GM18517 (cell line): Measurements from ENCODE around the gene NEK7.
"Not testable (repeated sequence)": the region's sequence is repeated elsewhere in the genome, so short reads cannot be mapped to it uniquely, and the experiment has no call there.

ENCODE experiments used
- ATAC-seq: cut with Tn5 transposase; IDR thresholded peaks from one replicate; pipeline ENCODE4 v1.9.1; 2021; ENCODE audit warnings: mild to moderate bottlenecking, moderate library complexity; ENCODE audit not compliant: unreplicated experiment

Gene NEK7

DNA sequence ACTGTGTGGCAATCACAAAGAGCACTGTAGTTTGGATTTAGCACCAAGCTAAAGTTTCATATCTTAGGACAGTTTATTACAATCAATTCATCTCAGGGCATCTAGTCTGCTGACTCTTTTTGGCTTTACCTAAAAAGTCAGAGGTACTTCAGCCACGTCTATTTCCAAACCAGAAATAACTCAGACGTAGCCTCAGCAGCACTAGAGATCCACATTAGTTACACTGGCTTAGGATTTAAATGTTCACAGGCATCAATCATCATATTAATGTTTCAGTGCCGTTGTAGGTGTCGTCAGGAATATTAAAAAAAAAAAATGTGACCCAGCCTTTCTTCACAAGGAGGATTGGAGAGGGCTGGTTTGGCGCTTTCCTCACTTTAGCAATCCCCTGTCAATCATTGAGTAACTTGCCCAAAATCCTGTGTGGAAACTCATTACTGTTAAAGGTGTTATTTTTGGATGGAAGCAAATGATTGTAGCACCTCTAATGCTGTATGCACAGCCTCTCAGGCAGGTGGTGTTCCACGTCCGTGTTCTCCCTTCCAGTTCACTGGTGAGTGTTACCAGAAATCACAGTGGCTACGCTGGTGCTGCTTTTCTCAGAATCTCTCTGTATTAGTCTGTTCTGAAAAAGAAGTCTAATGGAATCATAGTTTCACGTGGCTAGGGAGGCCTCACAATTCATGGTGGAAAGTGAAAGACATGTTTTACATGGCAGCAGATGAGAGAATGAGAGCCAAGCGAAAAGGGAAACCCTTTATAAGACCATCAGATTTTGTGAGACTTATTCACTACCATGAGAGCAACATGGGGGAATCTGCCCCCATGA is 45.4 kb downstream of the NEK7 start:
- peak; percentile 91 for ATAC-seq

DNA sequence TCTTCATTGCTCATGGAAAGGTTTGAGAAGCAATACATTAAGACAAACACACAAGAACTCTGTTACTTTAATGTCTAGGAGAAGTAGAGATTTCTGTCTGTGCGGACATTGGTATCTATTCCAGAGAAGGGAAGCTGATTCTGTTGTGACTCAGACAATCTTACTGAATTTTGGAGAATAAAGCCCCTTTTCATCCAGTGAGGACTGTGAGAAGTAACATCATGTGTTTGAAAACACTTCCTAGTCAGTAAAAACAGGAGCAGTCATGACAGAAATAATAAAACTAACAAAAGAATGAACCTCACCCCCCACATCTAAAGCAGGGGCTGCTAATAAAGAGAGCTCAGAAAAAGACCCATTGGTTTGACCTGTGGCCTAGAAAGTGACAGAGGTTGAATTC is 46.6 kb downstream of the NEK7 start:
- no peak for ATAC-seq

GRCh38 chr1:198205016-198205684 is 48.4 kb downstream of the NEK7 start:
- ATAC-seq, result no peak

DNA sequence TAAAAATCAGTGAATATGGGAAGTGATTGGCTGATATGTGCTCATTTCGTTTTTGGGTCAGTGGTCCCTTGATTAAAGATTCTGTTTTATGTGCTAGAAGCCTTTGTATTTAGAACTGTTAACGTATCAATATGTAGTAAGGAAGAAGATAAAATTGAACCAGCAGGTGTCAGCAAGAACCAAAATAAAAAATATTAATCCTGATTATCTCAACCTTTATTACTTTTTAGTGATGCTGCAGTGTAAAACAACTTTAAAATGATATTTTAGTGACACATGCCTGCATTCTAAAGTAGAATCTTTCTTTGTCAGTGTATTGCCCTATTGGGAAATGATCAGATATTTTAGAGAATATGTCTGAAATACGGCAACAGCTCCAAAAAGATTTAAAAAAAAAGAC is 49.5 kb downstream of the NEK7 start:
- no peak for ATAC-seq

DNA sequence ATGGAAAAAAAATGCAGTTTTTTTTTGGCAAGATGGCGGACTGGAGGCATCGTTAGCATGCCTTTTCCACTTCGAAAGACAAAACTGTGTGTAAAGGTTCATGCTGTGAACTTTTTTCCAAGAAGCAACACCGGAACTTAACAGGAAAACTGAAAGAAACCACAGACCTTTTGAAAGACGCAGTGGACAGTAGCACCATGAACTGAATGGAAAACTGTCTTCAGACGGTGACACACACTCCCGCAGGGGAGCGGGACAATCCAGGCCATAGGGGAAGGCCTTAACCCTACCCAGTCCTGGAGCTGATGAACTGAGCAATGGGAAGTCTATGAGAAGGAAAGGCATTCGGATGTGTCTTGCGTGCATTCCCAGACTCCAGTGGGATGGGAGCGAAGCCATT is 54.9 kb downstream of the NEK7 start:
- no peak for ATAC-seq

GRCh38 chr1:198212126-198212525 is 55.3 kb downstream of the NEK7 start:
- ATAC-seq, result no peak

DNA sequence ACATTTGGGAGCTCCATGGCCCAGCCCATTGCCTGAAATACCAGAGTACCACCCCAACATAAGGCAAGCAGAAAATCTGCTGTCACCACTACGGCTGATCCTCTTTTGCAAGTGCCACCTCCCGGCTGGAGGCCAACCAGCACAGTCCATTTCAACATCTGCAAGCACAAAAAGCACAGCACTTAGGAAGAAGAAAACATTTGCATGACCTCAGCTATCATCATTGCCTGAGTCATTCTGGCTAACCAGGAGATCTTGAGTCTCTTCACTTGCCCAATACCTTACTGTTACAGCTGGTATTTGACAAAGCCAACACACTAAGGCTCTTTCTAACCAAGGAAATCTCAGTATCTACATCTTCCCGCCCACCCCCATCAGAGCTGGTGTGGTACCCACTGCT is 55.9 kb downstream of the NEK7 start:
- ATAC-seq, result no peak

GRCh38 chr1:198214924-198215323 is 58.1 kb downstream of the NEK7 start:
- no peak for ATAC-seq

GRCh38 chr1:198220428-198220827 is 63.6 kb downstream of the NEK7 start:
- no peak for ATAC-seq

- ATAC-seq, result not testable (repeated sequence)
Observed at GRCh38 chr1:198227010-198227409, 70.2 kb downstream of the NEK7 start.

- ATAC-seq, result not testable (repeated sequence)
Observed at GRCh38 chr1:198227454-198227853, 70.7 kb downstream of the NEK7 start.

- ATAC-seq, result no peak
Observed at GRCh38 chr1:198228925-198229324, 72.1 kb downstream of the NEK7 start.

DNA sequence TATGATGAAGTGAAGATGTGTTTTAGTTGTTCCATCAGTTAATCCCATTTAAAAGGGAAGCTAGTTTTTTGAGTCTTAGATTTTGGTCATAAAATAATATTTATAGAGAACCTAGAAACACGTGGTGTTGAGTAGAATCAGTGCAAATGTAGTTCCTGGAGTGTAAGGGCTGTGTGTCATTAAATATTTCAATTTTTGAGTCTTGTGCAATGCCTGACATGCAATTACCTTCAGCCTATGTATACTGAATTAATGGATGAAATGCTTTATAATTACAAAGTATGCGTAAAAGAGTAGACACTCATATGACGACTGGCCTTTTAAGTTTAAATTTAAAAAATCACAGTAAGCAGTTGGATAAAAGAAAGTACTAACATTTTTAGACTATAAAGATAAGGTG is 75.0 kb downstream of the NEK7 start:
- ATAC-seq, result no peak

- ATAC-seq, result no peak
Observed at GRCh38 chr1:198232378-198232777, 75.6 kb downstream of the NEK7 start.

- ATAC-seq, result no peak
Observed at GRCh38 chr1:198232940-198233675, 76.3 kb downstream of the NEK7 start.

DNA sequence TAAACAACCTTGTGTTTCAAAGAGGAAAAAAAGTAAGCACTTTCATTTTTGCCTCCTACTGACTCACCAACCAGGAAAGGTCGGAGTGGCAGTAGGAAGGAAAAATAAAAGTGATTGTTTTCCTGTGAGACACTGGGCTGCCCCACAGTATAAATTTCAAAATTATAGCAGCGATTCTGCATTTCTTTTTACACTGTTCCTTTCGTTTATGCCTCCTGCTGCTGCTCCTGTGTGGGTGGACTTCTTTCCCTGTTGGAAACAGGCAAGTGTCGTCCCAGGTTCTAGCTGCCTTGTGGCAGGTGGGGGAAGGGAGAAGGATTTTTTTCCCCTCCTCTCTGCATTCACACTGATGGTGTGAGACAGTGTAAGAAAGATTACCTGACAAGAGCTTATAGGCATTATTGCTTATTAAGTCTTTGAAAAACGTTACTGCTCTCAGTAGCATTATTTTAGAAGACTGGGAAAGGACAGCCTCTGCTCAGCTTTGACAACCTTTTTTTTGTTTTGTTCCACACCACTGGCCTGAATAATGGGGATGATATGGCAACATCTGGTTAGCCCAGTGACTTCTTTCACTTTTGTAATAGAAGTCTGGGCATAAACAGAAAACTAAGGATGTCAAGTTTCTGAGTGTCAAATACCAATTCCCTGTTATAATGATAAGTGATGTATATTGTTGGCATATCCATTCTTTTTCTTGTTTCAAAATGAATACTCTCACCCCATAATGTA is 77.9 kb downstream of the NEK7 start:
- no peak for ATAC-seq

DNA sequence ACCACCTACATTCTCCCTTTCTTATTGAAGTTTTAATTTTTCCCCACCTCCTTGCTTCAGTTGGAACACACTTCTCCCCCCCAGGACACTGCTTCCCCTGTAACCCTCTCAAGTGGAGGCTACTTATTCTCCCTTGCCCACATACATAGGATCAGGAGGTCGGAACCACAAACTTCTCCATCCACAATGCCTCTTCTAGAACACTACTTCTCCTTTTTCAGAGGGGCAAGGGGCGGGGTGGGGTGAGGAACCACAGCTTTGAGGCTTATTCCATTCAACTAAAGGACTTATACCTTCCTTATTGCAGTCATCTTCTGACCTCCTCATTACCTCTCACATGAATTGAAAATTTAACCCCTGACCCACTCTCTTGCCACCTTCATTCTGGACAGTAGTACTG is 81.3 kb downstream of the NEK7 start:
- no peak for ATAC-seq

DNA sequence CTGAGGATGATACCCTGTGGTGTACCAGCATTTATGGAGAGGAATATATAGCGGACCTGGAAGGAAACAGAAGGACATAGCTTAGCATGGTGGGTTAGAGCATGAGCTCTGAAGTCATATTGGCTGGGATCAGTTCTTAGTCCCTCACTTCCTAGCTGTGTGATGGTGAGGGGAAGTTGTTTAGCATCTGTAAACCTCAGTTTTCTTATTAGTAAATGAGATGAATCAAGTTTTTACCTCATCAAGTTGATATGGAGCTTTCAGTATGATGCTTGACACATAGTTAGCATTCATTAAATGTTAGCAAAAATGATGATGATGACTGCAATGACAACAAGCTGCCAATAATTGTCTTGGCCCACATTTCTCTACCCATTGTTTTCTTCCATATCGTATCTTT is 84.8 kb downstream of the NEK7 start:
- ATAC-seq, result no peak

GRCh38 chr1:198244772-198245171 is 88.0 kb downstream of the NEK7 start:
- ATAC-seq, result no peak

GRCh38 chr1:198245379-198245778 is 88.6 kb downstream of the NEK7 start:
- no peak for ATAC-seq

DNA sequence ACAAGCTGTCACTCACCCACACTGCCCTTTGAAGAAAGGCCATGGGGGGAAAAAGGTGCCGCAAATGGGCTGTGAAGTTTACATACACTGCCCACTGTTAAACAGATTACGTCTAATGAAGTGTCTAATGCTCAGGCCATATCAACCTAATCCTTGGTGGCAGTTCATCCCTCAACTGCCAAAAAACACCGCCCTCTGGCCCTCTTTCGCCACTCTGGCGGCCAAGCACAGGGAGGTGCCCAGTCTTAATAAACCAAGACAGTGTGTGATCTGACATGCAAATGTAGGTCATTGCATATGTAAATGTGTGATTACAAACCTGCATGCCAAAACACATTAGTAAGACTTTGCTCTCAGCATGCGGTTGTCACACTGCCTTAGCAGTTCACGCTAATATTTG is 89.5 kb downstream of the NEK7 start:
- no peak for ATAC-seq
